ENCODE data around the gene CFHR5.
"Not testable (repeated sequence)": the region's sequence is repeated elsewhere in the genome, so short reads cannot be mapped to it uniquely, and the experiment has no call there.

Gene CFHR5

GRCh38 chr1:197024460-197024859 lies 47.1 kb downstream of the CFHR5 start:
- Histone ChIP-seq H3K4me3 (ENCODE audit: low read depth in 1 of 2, low read length in 2 of 2) (no peak overlapping the region), H3K4me1 (ENCODE audit: control insufficient read depth in 1 of 2, insufficient read depth in 2 of 2, low read length in 2 of 2) (no peaks in the 10 kb centered on the region), H3K27me3 (ENCODE audit: low read depth, low read length) (no peaks in the 10 kb centered on the region), H3K36me3 (ENCODE audit: control insufficient read depth in 1 of 2, insufficient read depth in 2 of 2, low read length in 2 of 2) (no peaks in the 10 kb centered on the region), H3K9me3 (ENCODE audit: control insufficient read depth in 1 of 2, low read length in 2 of 2) (no peaks in the 10 kb centered on the region), H3K27ac (ENCODE audit: low read length) (no peak overlapping the region)

- no peaks in the 10 kb centered on the region for H3K27me3 ChIP-seq (ENCODE audit: low read depth, low read length)
- no peaks in the 10 kb centered on the region for H3K9me3 ChIP-seq (ENCODE audit: control insufficient read depth in 1 of 2, low read length in 2 of 2)
- no peaks in the 10 kb centered on the region for H3K36me3 ChIP-seq (ENCODE audit: control insufficient read depth in 1 of 2, insufficient read depth in 2 of 2, low read length in 2 of 2)
- no peak overlapping the region for H3K4me3 ChIP-seq (ENCODE audit: low read depth in 1 of 2, low read length in 2 of 2)
- H3K4me1 ChIP-seq (ENCODE audit: control insufficient read depth in 1 of 2, insufficient read depth in 2 of 2, low read length in 2 of 2), result no peaks in the 10 kb centered on the region
- H3K27ac ChIP-seq (ENCODE audit: low read length), result no peak overlapping the region
Observed at GRCh38 chr1:197027359-197027758, 50.0 kb downstream of the CFHR5 start.

GRCh38 chr1:197029749-197030148 lies 52.4 kb downstream of the CFHR5 start:
- Histone ChIP-seq H3K9me3 (ENCODE audit: control insufficient read depth in 1 of 2, low read length in 2 of 2) (no peaks in the 10 kb centered on the region), H3K4me3 (ENCODE audit: low read depth in 1 of 2, low read length in 2 of 2) (no peak overlapping the region), H3K36me3 (ENCODE audit: control insufficient read depth in 1 of 2, insufficient read depth in 2 of 2, low read length in 2 of 2) (no peaks in the 10 kb centered on the region), H3K27ac (ENCODE audit: low read length) (no peak overlapping the region), H3K27me3 (ENCODE audit: low read depth, low read length) (no peaks in the 10 kb centered on the region), H3K4me1 (ENCODE audit: control insufficient read depth in 1 of 2, insufficient read depth in 2 of 2, low read length in 2 of 2) (no peaks in the 10 kb centered on the region)

GRCh38 chr1:197034631-197035339 lies 57.4 kb downstream of the CFHR5 start:
- H3K4me3 ChIP-seq (ENCODE audit: low read depth in 1 of 2, low read length in 2 of 2); H3K36me3 ChIP-seq (ENCODE audit: control insufficient read depth in 1 of 2, insufficient read depth in 2 of 2, low read length in 2 of 2); H3K27me3 ChIP-seq (ENCODE audit: low read depth, low read length); H3K27ac ChIP-seq (ENCODE audit: low read length); H3K4me1 ChIP-seq (ENCODE audit: control insufficient read depth in 1 of 2, insufficient read depth in 2 of 2, low read length in 2 of 2); H3K9me3 ChIP-seq (ENCODE audit: control insufficient read depth in 1 of 2, low read length in 2 of 2): not testable (repeated sequence)

GRCh38 chr1:197036861-197037260 lies 59.5 kb downstream of the CFHR5 start:
- Histone ChIP-seq H3K27me3 (ENCODE audit: low read depth, low read length) (no peaks in the 10 kb centered on the region), H3K27ac (ENCODE audit: low read length) (no peak overlapping the region), H3K9me3 (ENCODE audit: control insufficient read depth in 1 of 2, low read length in 2 of 2) (no peaks in the 10 kb centered on the region), H3K4me3 (ENCODE audit: low read depth in 1 of 2, low read length in 2 of 2) (no peak overlapping the region), H3K36me3 (ENCODE audit: control insufficient read depth in 1 of 2, insufficient read depth in 2 of 2, low read length in 2 of 2) (no peaks in the 10 kb centered on the region), H3K4me1 (ENCODE audit: control insufficient read depth in 1 of 2, insufficient read depth in 2 of 2, low read length in 2 of 2) (no peaks in the 10 kb centered on the region)

- Histone ChIP-seq H3K4me1 (ENCODE audit: control insufficient read depth in 1 of 2, insufficient read depth in 2 of 2, low read length in 2 of 2) (no peaks in the 10 kb centered on the region), H3K27me3 (ENCODE audit: low read depth, low read length) (no peaks in the 10 kb centered on the region), H3K9me3 (ENCODE audit: control insufficient read depth in 1 of 2, low read length in 2 of 2) (no peaks in the 10 kb centered on the region), H3K36me3 (ENCODE audit: control insufficient read depth in 1 of 2, insufficient read depth in 2 of 2, low read length in 2 of 2) (no peaks in the 10 kb centered on the region), H3K4me3 (ENCODE audit: low read depth in 1 of 2, low read length in 2 of 2) (no peak overlapping the region), H3K27ac (ENCODE audit: low read length) (no peak overlapping the region)
Observed at GRCh38 chr1:197041486-197042353, 64.4 kb downstream of the CFHR5 start.

- H3K27me3 ChIP-seq (ENCODE audit: low read depth, low read length), result no peaks in the 10 kb centered on the region
- no peak overlapping the region for H3K27ac ChIP-seq (ENCODE audit: low read length)
- no peaks in the 10 kb centered on the region for H3K36me3 ChIP-seq (ENCODE audit: control insufficient read depth in 1 of 2, insufficient read depth in 2 of 2, low read length in 2 of 2)
- no peaks in the 10 kb centered on the region for H3K9me3 ChIP-seq (ENCODE audit: control insufficient read depth in 1 of 2, low read length in 2 of 2)
- H3K4me1 ChIP-seq (ENCODE audit: control insufficient read depth in 1 of 2, insufficient read depth in 2 of 2, low read length in 2 of 2), result no peaks in the 10 kb centered on the region
- no peak overlapping the region for H3K4me3 ChIP-seq (ENCODE audit: low read depth in 1 of 2, low read length in 2 of 2)
Observed at GRCh38 chr1:197042676-197043341, 65.5 kb downstream of the CFHR5 start.

- Histone ChIP-seq H3K9me3 (ENCODE audit: control insufficient read depth in 1 of 2, low read length in 2 of 2) (no peaks in the 10 kb centered on the region), H3K27me3 (ENCODE audit: low read depth, low read length) (no peaks in the 10 kb centered on the region), H3K4me1 (ENCODE audit: control insufficient read depth in 1 of 2, insufficient read depth in 2 of 2, low read length in 2 of 2) (no peaks in the 10 kb centered on the region), H3K4me3 (ENCODE audit: low read depth in 1 of 2, low read length in 2 of 2) (no peak overlapping the region), H3K36me3 (ENCODE audit: control insufficient read depth in 1 of 2, insufficient read depth in 2 of 2, low read length in 2 of 2) (no peaks in the 10 kb centered on the region), H3K27ac (ENCODE audit: low read length) (no peak overlapping the region)
Observed at GRCh38 chr1:197049100-197049499, 71.7 kb downstream of the CFHR5 start.
